AG04449 (cell line): ENCODE measurements around the gene DCAKD.

Experiments
- CTCF ChIA-PET: fragments of 350-600 bp; formaldehyde crosslinking; extraction: SDS; loops from one replicate; lab custom pipeline; 2021; ENCODE audit warnings: antibody characterized with exemption; lab: Yijun Ruan, JAX
- POLR2A ChIA-PET: fragments of 400-600, 350-600 bp; formaldehyde crosslinking; extraction: SDS; loops from one replicate; lab custom pipeline; 2020; ENCODE audit warnings: antibody characterized with exemption, inconsistent platforms; lab: Yijun Ruan, JAX
- DNase-seq: peaks from one replicate; pipeline ENCODE4 v3.0.0-alpha.2; 2010; ENCODE audit warnings: low read depth, low spot score
- H3K4me3 ChIP-seq: 2 replicates; pipeline ENCODE4 v1.5.1; 2011; ENCODE audit warnings: low read depth, mild to moderate bottlenecking, control low read depth, low read length
- TF ChIP-seq, protein P1 (sequence below): IDR thresholded peaks from one replicate; pipeline ENCODE4 v1.5.1; 2011; ENCODE audit warnings: mild to moderate bottlenecking, moderate library complexity, low read length, control low read depth, inconsistent platforms; ENCODE audit not compliant: insufficient read depth; ENCODE audit errors: missing control alignments

The DCAKD gene

DNA sequence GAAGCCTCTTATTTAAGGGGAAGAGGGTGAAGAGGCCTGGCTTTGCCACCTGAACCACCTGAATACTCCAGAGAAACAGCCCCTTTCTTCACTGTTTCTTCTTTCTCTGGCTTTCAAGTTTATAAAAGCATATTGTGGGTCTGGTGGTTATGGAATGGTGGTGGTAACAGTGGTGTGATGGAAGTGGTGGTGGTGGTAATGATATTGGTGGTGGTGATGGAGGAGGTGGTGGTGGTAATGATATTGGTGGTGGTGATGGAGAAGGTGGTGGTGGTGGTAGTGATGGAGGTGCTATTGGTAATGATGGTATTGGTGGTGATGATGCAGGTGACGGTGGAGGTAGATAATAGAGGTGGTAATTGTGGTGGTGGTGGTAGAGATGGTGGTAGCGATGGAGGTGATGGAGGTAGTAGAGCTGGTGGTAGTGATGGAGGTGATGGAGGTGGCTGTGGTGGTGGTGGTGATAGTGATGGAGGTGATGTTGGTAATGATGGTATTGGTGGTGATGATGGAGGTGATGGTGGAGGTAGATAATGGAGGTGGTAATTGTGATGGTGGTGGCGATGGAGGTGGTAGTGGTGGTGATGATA is 69.2 kb downstream of the DCAKD start:
- ChIA-PET POLR2A (no interaction called here), CTCF (interaction anchor here (1.0 kb wide), 1 partner anchor 40 kb away, joined by 3 read pairs; no protein-coding TSS in a partner anchor)
- no peak for DNase-seq
- no peak overlapping the region for H3K4me3 ChIP-seq
- TF ChIP-seq, protein P1, sequence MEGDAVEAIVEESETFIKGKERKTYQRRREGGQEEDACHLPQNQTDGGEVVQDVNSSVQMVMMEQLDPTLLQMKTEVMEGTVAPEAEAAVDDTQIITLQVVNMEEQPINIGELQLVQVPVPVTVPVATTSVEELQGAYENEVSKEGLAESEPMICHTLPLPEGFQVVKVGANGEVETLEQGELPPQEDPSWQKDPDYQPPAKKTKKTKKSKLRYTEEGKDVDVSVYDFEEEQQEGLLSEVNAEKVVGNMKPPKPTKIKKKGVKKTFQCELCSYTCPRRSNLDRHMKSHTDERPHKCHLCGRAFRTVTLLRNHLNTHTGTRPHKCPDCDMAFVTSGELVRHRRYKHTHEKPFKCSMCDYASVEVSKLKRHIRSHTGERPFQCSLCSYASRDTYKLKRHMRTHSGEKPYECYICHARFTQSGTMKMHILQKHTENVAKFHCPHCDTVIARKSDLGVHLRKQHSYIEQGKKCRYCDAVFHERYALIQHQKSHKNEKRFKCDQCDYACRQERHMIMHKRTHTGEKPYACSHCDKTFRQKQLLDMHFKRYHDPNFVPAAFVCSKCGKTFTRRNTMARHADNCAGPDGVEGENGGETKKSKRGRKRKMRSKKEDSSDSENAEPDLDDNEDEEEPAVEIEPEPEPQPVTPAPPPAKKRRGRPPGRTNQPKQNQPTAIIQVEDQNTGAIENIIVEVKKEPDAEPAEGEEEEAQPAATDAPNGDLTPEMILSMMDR: no peak

DNA sequence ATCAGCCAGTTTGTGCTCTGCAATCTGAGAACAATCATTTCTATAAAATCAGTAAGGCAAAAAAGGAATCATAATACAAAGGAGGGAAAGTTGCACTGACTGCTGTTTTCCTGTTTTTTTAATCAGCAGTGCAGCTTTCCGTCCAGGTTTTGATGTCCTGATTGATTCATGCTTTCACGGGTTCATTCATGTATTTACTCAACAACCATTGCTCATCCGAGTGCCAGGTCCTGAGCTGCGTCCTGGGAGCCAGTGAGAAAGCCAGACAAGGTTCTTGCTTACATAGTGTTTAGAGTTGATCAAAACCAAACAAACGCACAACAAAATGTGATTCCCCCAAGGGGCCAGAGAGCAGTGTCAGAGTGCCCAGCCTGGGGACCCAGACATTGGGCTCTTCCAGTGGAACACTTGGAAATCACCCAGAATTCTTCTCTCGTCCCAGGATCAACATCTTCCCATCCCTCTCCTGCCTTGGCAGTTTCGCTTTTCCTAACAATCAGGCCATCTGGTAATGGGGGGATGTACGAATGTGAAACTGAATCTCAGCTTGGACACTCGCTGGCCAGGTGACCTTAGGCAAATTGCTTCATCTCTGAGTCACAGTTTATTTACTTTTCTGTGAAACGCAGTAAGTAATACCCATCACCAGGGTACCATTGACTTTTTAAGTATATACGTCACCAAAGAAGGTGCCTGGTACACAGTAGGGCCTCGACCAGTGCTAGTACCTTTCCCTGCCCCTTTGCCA is 70.0 kb downstream of the DCAKD start:
- no peak for DNase-seq
- ChIA-PET CTCF (interaction anchor here (1.0 to 1.8 kb wide), 2 partner anchors 41 to 71 kb away, joined by 3 to 4 read pairs; no protein-coding TSS in a partner anchor), POLR2A (no interaction called here)

DNA sequence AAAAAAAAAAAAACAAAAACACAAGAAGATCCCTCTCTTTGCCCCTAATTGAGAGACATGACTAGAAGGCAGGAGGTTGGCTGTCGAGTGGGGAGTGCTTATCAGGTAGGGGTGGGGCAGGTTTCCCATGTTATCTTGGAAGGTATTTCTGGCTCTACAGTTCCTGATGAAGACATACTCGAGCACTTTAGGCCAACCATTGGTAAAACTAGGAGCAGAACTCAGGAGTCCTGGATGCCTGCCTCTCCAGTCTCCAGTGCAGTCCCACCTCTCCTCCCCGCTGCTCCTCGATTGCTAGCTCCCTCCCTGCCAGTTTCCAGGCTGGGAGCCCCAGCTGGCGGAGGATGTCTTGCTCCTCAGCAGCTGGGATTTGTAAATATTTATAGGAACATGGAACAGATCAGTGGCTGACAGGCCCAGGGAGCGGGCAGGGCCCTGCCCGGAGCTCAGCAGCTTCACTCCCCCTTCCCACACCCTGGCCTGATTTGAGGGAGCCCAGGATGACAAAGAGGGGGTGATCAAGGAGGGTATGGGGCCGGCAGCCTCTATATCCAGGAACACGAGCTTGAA is 71.9 kb downstream of the DCAKD start:
- no peak for DNase-seq
- H3K4me3 ChIP-seq: no peak overlapping the region
- TF ChIP-seq, protein P1: no peak
- ChIA-PET POLR2A (no interaction called here), CTCF (interaction anchor here (1.0 to 1.1 kb wide), 2 partner anchors 14 to 42 kb away, joined by 3 read pairs; no protein-coding TSS in a partner anchor)

More for the DNA sequence above, 70.0 kb downstream of the DCAKD start:
- H3K4me3 ChIP-seq: no peak overlapping the region
- TF ChIP-seq, protein P1: no peak

DNA sequence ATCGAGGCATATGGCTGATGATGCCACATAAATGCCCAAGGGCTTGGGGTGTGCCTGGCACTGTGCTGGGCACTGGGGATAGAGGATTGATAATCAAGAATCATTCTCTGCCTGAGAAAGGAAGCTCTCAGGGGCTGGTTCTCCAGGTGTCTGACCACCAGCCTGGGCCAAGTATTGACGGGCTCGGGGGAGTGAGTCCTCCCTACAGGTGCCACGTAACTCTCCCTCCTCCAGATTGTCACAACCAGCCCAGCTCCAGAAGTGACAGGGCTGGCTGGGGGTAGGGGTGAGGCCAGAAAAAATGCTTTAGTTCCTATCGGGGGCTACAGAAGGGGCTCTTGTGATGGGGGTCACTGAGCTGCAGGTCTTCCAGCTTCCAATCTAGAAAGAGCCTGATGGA is 72.6 kb downstream of the DCAKD start:
- TF ChIP-seq, protein P1: no peak
- POLR2A ChIA-PET: no interaction called here
- no peak overlapping the region for H3K4me3 ChIP-seq
- no peak for DNase-seq
- CTCF ChIA-PET: interaction anchor here (1.0 to 1.1 kb wide), 2 partner anchors 15 to 43 kb away, joined by 3 read pairs; no protein-coding TSS in a partner anchor

DNA sequence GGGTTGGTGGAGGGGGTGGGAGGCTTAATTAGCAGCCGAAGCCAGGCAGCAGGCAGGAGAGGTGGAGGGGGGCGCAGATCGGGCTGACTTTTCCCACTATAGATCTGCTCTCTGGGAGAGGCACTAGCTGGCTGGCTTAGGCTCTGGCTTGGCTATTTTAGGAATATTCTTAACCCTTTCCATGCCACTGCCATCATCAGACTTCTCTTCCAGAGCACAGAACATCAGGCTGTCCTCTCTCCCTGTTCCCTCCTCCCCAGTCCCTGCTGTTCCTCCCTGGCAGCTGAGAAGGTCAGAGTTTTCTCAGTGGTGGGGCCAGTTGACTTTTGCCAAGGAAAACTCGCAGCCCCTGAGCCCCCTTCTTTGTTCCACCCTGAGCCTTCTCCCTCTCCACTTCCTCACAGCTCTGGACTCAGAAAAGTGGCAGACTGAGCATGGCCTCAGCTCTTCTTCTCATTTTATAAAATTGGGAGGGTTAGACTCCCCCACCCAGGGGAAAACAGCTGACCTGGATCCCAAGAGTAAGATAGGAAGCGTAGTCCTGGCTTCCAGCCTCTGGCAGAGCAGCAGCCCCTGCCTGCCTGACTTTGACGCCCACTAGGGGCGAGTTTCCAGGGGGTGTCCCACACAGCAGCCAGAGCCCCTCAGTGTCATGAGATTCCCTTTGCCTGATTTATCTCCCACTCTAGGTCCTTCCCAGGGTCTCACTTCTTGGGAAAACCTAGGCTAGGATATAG is 73.5 kb downstream of the DCAKD start:
- no peak overlapping the region for H3K4me3 ChIP-seq
- POLR2A ChIA-PET: no interaction called here
- DNase-seq: no peak
- TF ChIP-seq, protein P1: no peak
- CTCF ChIA-PET: interaction anchor here (0.9 to 1.5 kb wide), 5 partner anchors 14 to 156 kb away, joined by 3 read pairs; no protein-coding TSS in a partner anchor
